ENCODE results near the gene NOL9. TPM values are rescaled to one million over a fixed set of nuclear protein-coding genes. Genes with fewer than 3 reads are reported as not detected.

NOL9 gene
- polyA plus RNA-seq, 1 of the 3 experiments (the other 2 are of a cell fraction): 7.1 TPM

- Histone ChIP-seq H3K27ac (ENCODE audit: low read depth in 2 of 2, low read length in 1 of 2) (no peak overlapping the region; a peak in 1 of 4 replicates), H3K9ac (no peak overlapping the region), H3K9me2 (no peaks in the 10 kb centered on the region), H3K79me2 (ENCODE audit: insufficient read depth) (peaks cover 7% of the 10 kb centered on the region; the same call in 1 of the 2 replicates), H3K4me3 (ENCODE audit: low read depth in 2 of 2, low read length in 1 of 2) (no peak overlapping the region), H3K4me2 (no peak overlapping the region), H3K36me3 (replicated peaks in 1 of 2; ENCODE audit: control insufficient read depth in 1 of 2, insufficient read depth in 2 of 2, low read length in 1 of 2) (no peaks in the 10 kb centered on the region), H2AFZ (ENCODE audit: low read depth) (no peak overlapping the region; the same call in 1 of the 2 replicates), H3K4me1 (ENCODE audit: control insufficient read depth in 1 of 2, insufficient read depth in 2 of 2, low read depth in 1 of 2, low read length in 1 of 2) (peaks cover 0 to 76% of the 10 kb centered on the region in 2 experiments; a peak in 2 of 4 replicates), H3K9me3 (no peaks in the 10 kb centered on the region), H3K27me3 (ENCODE audit: insufficient read depth) (no peaks in the 10 kb centered on the region), H4K20me1 (ENCODE audit: insufficient read depth) (no peaks in the 10 kb centered on the region), H3F3A (replicated peaks; ENCODE audit: insufficient read depth) (no peaks in the 10 kb centered on the region)
- 86% methylated on average over 24 of the region's 27 CpGs for WGBS (ENCODE audit: low lambda C conversion rate)
- CTCF ChIA-PET: interaction anchor here (0.6 to 17.4 kb wide), 8 partner anchors 11 to 254 kb away, joined by 3 to 211 read pairs (median 5); partner anchors contain the start of genes NOL9, PLEKHG5 and TAS1R1
- DNase-seq: peak; percentile 33
- POLR2A ChIA-PET: interaction anchor here (0.8 kb wide), 1 partner anchor 8 kb away, joined by 3 read pairs; no protein-coding TSS in a partner anchor
- TF ChIP-seq REST (IDR thresholded peaks at IDR 0.05; ENCODE audit: low read depth, low read length) (no peak), MXI1 (IDR thresholded peaks at IDR 0.05; ENCODE audit: low read depth, low read length) (no peak), CHD2 (IDR thresholded peaks at IDR 0.05; ENCODE audit: low read length, partially characterized antibody) (no peak), FOXM1 (IDR thresholded peaks at IDR 0.05; ENCODE audit: low read depth) (no peak), MEF2A (IDR thresholded peaks at IDR 0.05; ENCODE audit: borderline replicate concordance, low read depth) (no peak)
Observed at GRCh38 chr1:6500544-6501278, 53.6 kb downstream of the NOL9 start.

- no peak for TF ChIP-seq RXRA (IDR thresholded peaks at IDR 0.05; ENCODE audit: borderline replicate concordance, low read depth)
- CTCF ChIA-PET: interaction anchor here (1.0 to 17.4 kb wide), 5 partner anchors 10 to 55 kb away, joined by 3 to 211 read pairs (median 6); partner anchors contain the start of genes NOL9 and PLEKHG5
- Histone ChIP-seq H3K36me3 (replicated peaks in 1 of 2; ENCODE audit: control insufficient read depth in 1 of 2, insufficient read depth in 2 of 2, low read length in 1 of 2) (no peaks in the 10 kb centered on the region), H3K27me3 (ENCODE audit: insufficient read depth) (no peaks in the 10 kb centered on the region), H3F3A (replicated peaks; ENCODE audit: insufficient read depth) (peaks cover 1% of the 10 kb centered on the region), H3K4me3 (ENCODE audit: low read depth in 2 of 2, low read length in 1 of 2) (no peak overlapping the region), H3K9me3 (no peaks in the 10 kb centered on the region), H3K79me2 (ENCODE audit: insufficient read depth) (peaks cover 7% of the 10 kb centered on the region; the same call in 1 of the 2 replicates), H4K20me1 (ENCODE audit: insufficient read depth) (no peaks in the 10 kb centered on the region), H3K27ac (ENCODE audit: low read depth in 2 of 2, low read length in 1 of 2) (peak overlapping the region in 1 of 2 experiments; percentile 51; a peak in 1 of 4 replicates), H3K4me2 (no peak overlapping the region), H3K4me1 (ENCODE audit: control insufficient read depth in 1 of 2, insufficient read depth in 2 of 2, low read depth in 1 of 2, low read length in 1 of 2) (peaks cover 0 to 78% of the 10 kb centered on the region in 2 experiments; a peak in 2 of 4 replicates), H3K9me2 (no peaks in the 10 kb centered on the region), H2AFZ (ENCODE audit: low read depth) (no peak overlapping the region), H3K9ac (no peak overlapping the region)
- POLR2A ChIA-PET: interaction anchor here (0.8 to 1.8 kb wide), 6 partner anchors 8 to 55 kb away, joined by 3 to 10 read pairs (median 4); partner anchors contain the start of gene NOL9
- 95% methylated on average over 3 of the region's 4 CpGs for WGBS (ENCODE audit: low lambda C conversion rate)
- no peak for DNase-seq
Observed at GRCh38 chr1:6499296-6499695, 55.0 kb downstream of the NOL9 start.
